Measurements from ENCODE around the gene ITGB5.
"Not testable (repeated sequence)": the region's sequence is repeated elsewhere in the genome, so short reads cannot be mapped to it uniquely, and the experiment has no call there.

Gene ITGB5

GRCh38 chr3:124834723-124835718 is 52.1 kb downstream of the ITGB5 start:
- DNase-seq = peak; percentile 97

- peak; percentile 45 for DNase-seq
Measured at GRCh38 chr3:124833710-124834332, 53.3 kb downstream of the ITGB5 start.

- DNase-seq = no peak
Measured at GRCh38 chr3:124832782-124833709, 54.1 kb downstream of the ITGB5 start.

GRCh38 chr3:124831628-124832199 is 55.5 kb downstream of the ITGB5 start:
- no peak for DNase-seq

GRCh38 chr3:124829819-124830554 is 57.2 kb downstream of the ITGB5 start:
- no peak for DNase-seq

GRCh38 chr3:124829178-124829818 is 57.9 kb downstream of the ITGB5 start:
- no peak for DNase-seq

- DNase-seq = not testable (repeated sequence)
Measured at GRCh38 chr3:124827476-124828206, 59.5 kb downstream of the ITGB5 start.

- no peak for DNase-seq
Measured at GRCh38 chr3:124826703-124827102, 60.5 kb downstream of the ITGB5 start.

- no peak for DNase-seq
Measured at GRCh38 chr3:124824286-124824915, 62.8 kb downstream of the ITGB5 start.

- no peak for DNase-seq
Measured at GRCh38 chr3:124823648-124824047, 63.5 kb downstream of the ITGB5 start.

- no peak for DNase-seq
Measured at GRCh38 chr3:124823206-124823605, 64.0 kb downstream of the ITGB5 start.

- DNase-seq = no peak
Measured at GRCh38 chr3:124821356-124821755, 65.8 kb downstream of the ITGB5 start.

GRCh38 chr3:124818398-124819091 is 68.6 kb downstream of the ITGB5 start:
- no peak for DNase-seq

- DNase-seq = no peak
Measured at GRCh38 chr3:124817079-124817478, 70.1 kb downstream of the ITGB5 start.

GRCh38 chr3:124816206-124816605 is 71.0 kb downstream of the ITGB5 start:
- DNase-seq = no peak

GRCh38 chr3:124815781-124816180 is 71.4 kb downstream of the ITGB5 start:
- DNase-seq = no peak

- DNase-seq = no peak
Measured at GRCh38 chr3:124814620-124815421, 72.3 kb downstream of the ITGB5 start.

- no peak for DNase-seq
Measured at GRCh38 chr3:124813541-124813940, 73.6 kb downstream of the ITGB5 start.

Measured in NCI-H146 (cell line).